MM.1S (cell line): ENCODE results near the gene F8.
A peak's percentile ranks its signal among the peaks of the same experiment; 100 is the strongest.

Source experiments
- EZH2 ChIP-seq: fragments of 300-600 bp; sonication (generic); optimal IDR thresholded peaks from 2 replicates; pipeline ENCODE3; 2017; ENCODE audit warnings: low read depth, mild to moderate bottlenecking, antibody characterized with exemption, low read length, mixed read lengths
- TF ChIP-seq, protein P1 (sequence below): fragments of 300-600 bp; sonication (generic); IDR thresholded peaks from 2 replicates; pipeline ENCODE4 v1.5.1; 2016; ENCODE audit warnings: antibody characterized with exemption, low read length, mixed read lengths

DNA sequence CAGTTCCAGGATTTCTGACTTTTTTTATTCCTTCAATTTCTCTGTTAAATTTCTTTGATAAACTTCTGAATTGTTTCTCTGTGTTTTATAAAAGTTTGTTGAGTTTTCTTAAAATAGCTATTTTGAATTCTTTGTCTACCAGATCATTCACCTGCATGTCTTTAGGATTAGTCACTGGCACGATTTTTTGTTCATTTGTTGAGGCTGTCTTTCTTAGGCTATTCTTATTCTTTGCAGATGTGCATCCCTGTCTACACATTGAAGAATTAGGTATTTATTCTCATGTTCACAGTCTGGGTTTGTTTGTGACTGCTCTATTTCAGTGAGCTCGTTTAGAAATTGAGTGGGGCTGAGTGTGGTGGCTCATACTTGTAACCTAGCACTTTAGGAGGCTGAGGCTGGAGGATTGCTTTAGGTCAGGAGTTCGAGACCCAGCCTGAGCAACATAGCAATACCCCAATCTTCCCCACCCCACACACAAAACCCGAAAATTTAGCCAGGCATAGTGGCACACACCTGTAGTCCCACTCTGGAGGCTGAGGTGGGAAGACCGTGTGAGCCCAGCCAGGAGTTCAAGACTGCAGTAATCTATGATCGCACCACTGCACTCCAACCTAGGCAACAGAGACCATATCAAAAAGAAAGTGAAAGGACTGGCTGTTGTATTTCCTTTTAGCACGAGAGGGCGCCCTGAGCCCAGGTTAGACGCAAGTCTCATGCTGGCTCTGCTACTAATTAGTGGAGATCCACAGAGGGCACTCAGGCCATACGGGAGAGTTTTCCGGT is 42.0 kb downstream of the F8 start:
- TF ChIP-seq, protein P1, sequence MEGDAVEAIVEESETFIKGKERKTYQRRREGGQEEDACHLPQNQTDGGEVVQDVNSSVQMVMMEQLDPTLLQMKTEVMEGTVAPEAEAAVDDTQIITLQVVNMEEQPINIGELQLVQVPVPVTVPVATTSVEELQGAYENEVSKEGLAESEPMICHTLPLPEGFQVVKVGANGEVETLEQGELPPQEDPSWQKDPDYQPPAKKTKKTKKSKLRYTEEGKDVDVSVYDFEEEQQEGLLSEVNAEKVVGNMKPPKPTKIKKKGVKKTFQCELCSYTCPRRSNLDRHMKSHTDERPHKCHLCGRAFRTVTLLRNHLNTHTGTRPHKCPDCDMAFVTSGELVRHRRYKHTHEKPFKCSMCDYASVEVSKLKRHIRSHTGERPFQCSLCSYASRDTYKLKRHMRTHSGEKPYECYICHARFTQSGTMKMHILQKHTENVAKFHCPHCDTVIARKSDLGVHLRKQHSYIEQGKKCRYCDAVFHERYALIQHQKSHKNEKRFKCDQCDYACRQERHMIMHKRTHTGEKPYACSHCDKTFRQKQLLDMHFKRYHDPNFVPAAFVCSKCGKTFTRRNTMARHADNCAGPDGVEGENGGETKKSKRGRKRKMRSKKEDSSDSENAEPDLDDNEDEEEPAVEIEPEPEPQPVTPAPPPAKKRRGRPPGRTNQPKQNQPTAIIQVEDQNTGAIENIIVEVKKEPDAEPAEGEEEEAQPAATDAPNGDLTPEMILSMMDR, result peak; percentile 78
- no peak for TF ChIP-seq EZH2
